ENCODE data around the gene MVB12A. TPM values are rescaled to one million over a fixed set of nuclear protein-coding genes. Genes with fewer than 3 reads are reported as not detected.

The MVB12A gene
- total and polyA plus RNA-seq, 2 of the 4 experiments (the other 2 are of a cell fraction), result 13.8 to 43.9 TPM

DNA sequence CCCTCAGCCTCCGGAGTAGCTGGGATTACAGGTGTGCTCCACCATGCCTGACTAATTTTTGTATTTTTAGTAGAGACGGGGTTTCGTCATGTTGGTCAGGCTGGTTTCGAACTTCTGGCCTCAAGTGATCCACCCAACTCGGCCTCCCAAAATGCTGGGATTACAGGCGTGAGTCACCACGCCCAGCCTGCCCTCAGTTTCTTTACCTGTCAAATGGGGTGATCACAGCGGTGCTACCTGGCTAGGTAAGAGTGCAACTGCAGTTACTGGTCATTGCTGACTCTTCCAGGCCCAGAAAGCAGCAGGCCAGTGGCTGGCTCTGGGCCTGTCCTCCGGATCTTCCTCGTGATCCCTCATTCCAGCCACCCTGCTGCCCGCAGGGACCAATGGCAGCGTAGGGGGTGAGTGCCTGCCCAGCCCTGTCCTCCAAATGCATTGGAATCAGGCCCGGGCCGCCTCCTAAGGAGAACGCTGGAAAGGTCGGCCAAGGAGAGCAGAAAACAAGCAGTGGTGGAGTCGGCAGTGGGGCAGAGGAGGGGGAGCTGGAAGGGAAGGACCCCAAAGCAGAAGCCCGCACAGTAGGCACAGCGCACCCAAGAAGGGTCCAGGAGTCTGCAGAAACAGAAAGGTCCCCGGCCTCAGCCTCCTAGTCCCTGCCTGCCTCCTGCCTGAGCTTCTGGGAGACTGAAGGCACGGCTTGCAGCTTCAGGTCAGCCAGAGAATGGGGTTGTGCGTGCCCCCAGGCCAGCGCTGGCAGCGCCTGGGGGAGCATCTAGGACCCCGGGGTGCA is 48.6 kb downstream of the MVB12A start:
- H2AK9ac ChIP-seq (replicated peaks; ENCODE audit: low read depth, low read length, poor library complexity), result peak overlapping the region; percentile 86
- no peak overlapping the region; the same call in 1 of the 2 replicates for H4K91ac ChIP-seq (ENCODE audit: insufficient read depth, low read depth, low read length)
- H3K9me1 ChIP-seq (ENCODE audit: insufficient read depth, low read length), result no peaks in the 10 kb centered on the region
- TF ChIP-seq RCOR1 (IDR thresholded peaks at IDR 0.05; ENCODE audit: insufficient replicate concordance, low read length), result no peak
- no peak for TF ChIP-seq SMC3 (IDR thresholded peaks at IDR 0.05; ENCODE audit: low read depth, low read length)
- no peak for TF ChIP-seq POLR2A (IDR thresholded peaks at IDR 0.05; ENCODE audit: low read depth, low read length)
- TF ChIP-seq, protein P1, sequence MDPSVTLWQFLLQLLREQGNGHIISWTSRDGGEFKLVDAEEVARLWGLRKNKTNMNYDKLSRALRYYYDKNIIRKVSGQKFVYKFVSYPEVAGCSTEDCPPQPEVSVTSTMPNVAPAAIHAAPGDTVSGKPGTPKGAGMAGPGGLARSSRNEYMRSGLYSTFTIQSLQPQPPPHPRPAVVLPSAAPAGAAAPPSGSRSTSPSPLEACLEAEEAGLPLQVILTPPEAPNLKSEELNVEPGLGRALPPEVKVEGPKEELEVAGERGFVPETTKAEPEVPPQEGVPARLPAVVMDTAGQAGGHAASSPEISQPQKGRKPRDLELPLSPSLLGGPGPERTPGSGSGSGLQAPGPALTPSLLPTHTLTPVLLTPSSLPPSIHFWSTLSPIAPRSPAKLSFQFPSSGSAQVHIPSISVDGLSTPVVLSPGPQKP (IDR thresholded peaks at IDR 0.05; ENCODE audit: borderline replicate concordance, low read depth, low read length), result no peak
- no peak for TF ChIP-seq RAD21 (IDR thresholded peaks at IDR 0.05; ENCODE audit: low read length)
- TF ChIP-seq, protein P2, sequence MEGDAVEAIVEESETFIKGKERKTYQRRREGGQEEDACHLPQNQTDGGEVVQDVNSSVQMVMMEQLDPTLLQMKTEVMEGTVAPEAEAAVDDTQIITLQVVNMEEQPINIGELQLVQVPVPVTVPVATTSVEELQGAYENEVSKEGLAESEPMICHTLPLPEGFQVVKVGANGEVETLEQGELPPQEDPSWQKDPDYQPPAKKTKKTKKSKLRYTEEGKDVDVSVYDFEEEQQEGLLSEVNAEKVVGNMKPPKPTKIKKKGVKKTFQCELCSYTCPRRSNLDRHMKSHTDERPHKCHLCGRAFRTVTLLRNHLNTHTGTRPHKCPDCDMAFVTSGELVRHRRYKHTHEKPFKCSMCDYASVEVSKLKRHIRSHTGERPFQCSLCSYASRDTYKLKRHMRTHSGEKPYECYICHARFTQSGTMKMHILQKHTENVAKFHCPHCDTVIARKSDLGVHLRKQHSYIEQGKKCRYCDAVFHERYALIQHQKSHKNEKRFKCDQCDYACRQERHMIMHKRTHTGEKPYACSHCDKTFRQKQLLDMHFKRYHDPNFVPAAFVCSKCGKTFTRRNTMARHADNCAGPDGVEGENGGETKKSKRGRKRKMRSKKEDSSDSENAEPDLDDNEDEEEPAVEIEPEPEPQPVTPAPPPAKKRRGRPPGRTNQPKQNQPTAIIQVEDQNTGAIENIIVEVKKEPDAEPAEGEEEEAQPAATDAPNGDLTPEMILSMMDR (conservative IDR thresholded peaks at IDR 0.05; ENCODE audit: low read depth, low read length), result no peak
- no peak for TF ChIP-seq MXI1 (IDR thresholded peaks at IDR 0.05; ENCODE audit: borderline replicate concordance, low read depth, low read length)
- TF ChIP-seq MAZ (IDR thresholded peaks at IDR 0.05; ENCODE audit: borderline replicate concordance, low read depth, low read length), result no peak
- TF ChIP-seq CEBPB (IDR thresholded peaks at IDR 0.05; ENCODE audit: low read depth, low read length), result no peak
- TF ChIP-seq MAFK (IDR thresholded peaks at IDR 0.05; ENCODE audit: low read depth, low read length), result no peak
- TF ChIP-seq BHLHE40 (IDR thresholded peaks at IDR 0.05; ENCODE audit: low read depth, low read length), result no peak
- 0 out of 2 replicates have a peak overlapping the region, but pooled peaks have one; percentile 13 for H2AK5ac ChIP-seq (ENCODE audit: low read depth, low read length)
- H4K5ac ChIP-seq (ENCODE audit: low read depth, low read length), result peak overlapping the region; percentile 6
- peaks cover 4 to 28% of the 10 kb centered on the region in 2 experiments; a peak in 3 of 4 replicates for H3K79me1 ChIP-seq (ENCODE audit: low read depth in 1 of 2, low read length in 2 of 2)
- H2BK5ac ChIP-seq (ENCODE audit: low read depth, low read length, poor library complexity, severe bottlenecking), result no peak overlapping the region
- dilution Hi-C loops (cut with HindIII; ENCODE audit: low sequenced_read_pairs, unreplicated experiment) (no loop called here), intact Hi-C loops (cut with micrococcal nuclease) (no loop called here), in situ Hi-C loops (cut with MboI; ENCODE audit: low sequenced_read_pairs) (no loop called here)
- no peak overlapping the region; the same call in 2 of the 3 replicates for H2BK15ac ChIP-seq (ENCODE audit: low read depth, low read length)
- H4K20me1 ChIP-seq (ENCODE audit: insufficient read depth, low read length), result peaks cover 6% of the 10 kb centered on the region; the same call in 1 of the 2 replicates
- no peak overlapping the region; the same call in 1 of the 2 replicates for H3K4me3 ChIP-seq (ENCODE audit: insufficient read depth, low read depth, low read length)
- peaks cover 3% of the 10 kb centered on the region; the same call in 1 of the 2 replicates for H3K27me3 ChIP-seq (ENCODE audit: control insufficient read depth, insufficient read depth, low read length)
- H3K36me3 ChIP-seq (ENCODE audit: control insufficient read depth, insufficient read depth, low read length), result no peaks in the 10 kb centered on the region
- H3K9me3 ChIP-seq (ENCODE audit: control insufficient read depth, insufficient read depth, low read length), result no peaks in the 10 kb centered on the region
- peak overlapping the region; percentile 94 for H2AFZ ChIP-seq (replicated peaks; ENCODE audit: low read length, poor library complexity)
- H4K8ac ChIP-seq (ENCODE audit: low read depth in 2 of 2, low read length in 2 of 2), result peak overlapping the region; percentile 53 to 60; a peak in 3 of 4 replicates
- H3K9ac ChIP-seq (ENCODE audit: low read depth, low read length), result peak overlapping the region; percentile 15; the same call in 1 of the 2 replicates
- ChIA-PET CTCF (no interaction called here), POLR2A (ENCODE audit: unreplicated experiment) (no interaction called here)
- no peak overlapping the region for H3K27ac ChIP-seq (ENCODE audit: insufficient read depth, low read length)
- no peak overlapping the region for H3K14ac ChIP-seq (replicated peaks; ENCODE audit: low read depth, low read length)
- no peak overlapping the region for H3K23ac ChIP-seq (ENCODE audit: low read depth, low read length)
- H3K4ac ChIP-seq (ENCODE audit: low read depth, low read length), result peak overlapping the region; percentile 34
- H3K56ac ChIP-seq (ENCODE audit: extremely low read depth, insufficient read depth, low read length), result no peak overlapping the region
- H3K4me1 ChIP-seq (ENCODE audit: control insufficient read depth, insufficient read depth, low read length), result peaks cover 10% of the 10 kb centered on the region
- H2BK120ac ChIP-seq (ENCODE audit: low read depth, low read length), result no peak overlapping the region; the same call in 1 of the 2 replicates
- peak overlapping the region; percentile 81 for H3K4me2 ChIP-seq (ENCODE audit: low read depth, low read length)
- no peak for DNase-seq
- no peak overlapping the region for H3K18ac ChIP-seq (ENCODE audit: low read depth, low read length)
- no peak overlapping the region for H2BK20ac ChIP-seq (ENCODE audit: low read depth, low read length)
- ATAC-seq (ENCODE audit: low read depth), result no peak
- no TSS peak for BruUV-seq (replicated peaks)
- 51% methylated on average over 21 of the region's 25 CpGs; no CpG with 5 or more reads in 1 of the 2 experiments for WGBS, 2 experiments (ENCODE audit: extremely low coverage in 2 of 2, insufficient read length in 1 of 2)
